ENCODE measurements around the gene NBPF4.
"Not testable (repeated sequence)": the region's sequence is repeated elsewhere in the genome, so short reads cannot be mapped to it uniquely, and the experiment has no call there.

GRCh38 chr1:108216028-108216890 is 27.6 kb downstream of the NBPF4 start:
- not testable (repeated sequence) for TF ChIP-seq POLR2A (IDR thresholded peaks at IDR 0.05)
- TF ChIP-seq, protein P1, sequence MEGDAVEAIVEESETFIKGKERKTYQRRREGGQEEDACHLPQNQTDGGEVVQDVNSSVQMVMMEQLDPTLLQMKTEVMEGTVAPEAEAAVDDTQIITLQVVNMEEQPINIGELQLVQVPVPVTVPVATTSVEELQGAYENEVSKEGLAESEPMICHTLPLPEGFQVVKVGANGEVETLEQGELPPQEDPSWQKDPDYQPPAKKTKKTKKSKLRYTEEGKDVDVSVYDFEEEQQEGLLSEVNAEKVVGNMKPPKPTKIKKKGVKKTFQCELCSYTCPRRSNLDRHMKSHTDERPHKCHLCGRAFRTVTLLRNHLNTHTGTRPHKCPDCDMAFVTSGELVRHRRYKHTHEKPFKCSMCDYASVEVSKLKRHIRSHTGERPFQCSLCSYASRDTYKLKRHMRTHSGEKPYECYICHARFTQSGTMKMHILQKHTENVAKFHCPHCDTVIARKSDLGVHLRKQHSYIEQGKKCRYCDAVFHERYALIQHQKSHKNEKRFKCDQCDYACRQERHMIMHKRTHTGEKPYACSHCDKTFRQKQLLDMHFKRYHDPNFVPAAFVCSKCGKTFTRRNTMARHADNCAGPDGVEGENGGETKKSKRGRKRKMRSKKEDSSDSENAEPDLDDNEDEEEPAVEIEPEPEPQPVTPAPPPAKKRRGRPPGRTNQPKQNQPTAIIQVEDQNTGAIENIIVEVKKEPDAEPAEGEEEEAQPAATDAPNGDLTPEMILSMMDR (IDR thresholded peaks at IDR 0.05): not testable (repeated sequence)
